Activated naive CD8-positive, alpha-beta T cell treated with anti-CD3 and anti-CD28 coated beads for 36 hours (primary cell): ENCODE measurements around the gene CEP85L. TPM values are rescaled to one million over a fixed set of nuclear protein-coding genes. Genes with fewer than 3 reads are reported as not detected.

Source experiments
- DNase-seq: peaks from one replicate; pipeline ENCODE4 v3.0.0; 2021
- H3K27ac Mint-ChIP-seq: one replicate; pipeline ENCODE4 v1.8.0; 2022; ENCODE audit warnings: mild to moderate bottlenecking, moderate library complexity, mixed read lengths
- H3K27me3 Mint-ChIP-seq: one replicate; pipeline ENCODE4 v1.8.0; 2022; ENCODE audit warnings: mild to moderate bottlenecking, mixed read lengths
- H3K36me3 Mint-ChIP-seq: one replicate; pipeline ENCODE4 v1.8.0; 2021; ENCODE audit warnings: mild to moderate bottlenecking, mixed read lengths
- H3K4me1 Mint-ChIP-seq: one replicate; pipeline ENCODE4 v1.8.0; 2021; ENCODE audit warnings: mixed read lengths
- H3K4me3 Mint-ChIP-seq: one replicate; pipeline ENCODE4 v1.8.0; 2022; ENCODE audit warnings: mild to moderate bottlenecking, moderate library complexity, mixed read lengths
- H3K9me3 Mint-ChIP-seq: one replicate; pipeline ENCODE4 v1.8.0; 2022; ENCODE audit warnings: mixed read lengths
- total RNA-seq, 2 experiments: library from RNA; stranded (reverse); gene quantifications; one replicate each; pipeline ENCODE4 v1.2.3, GENCODE V29; 2021

The CEP85L gene
- total RNA-seq, 2 experiments from 2014 or later, result 34.7 to 41.9 TPM

DNA sequence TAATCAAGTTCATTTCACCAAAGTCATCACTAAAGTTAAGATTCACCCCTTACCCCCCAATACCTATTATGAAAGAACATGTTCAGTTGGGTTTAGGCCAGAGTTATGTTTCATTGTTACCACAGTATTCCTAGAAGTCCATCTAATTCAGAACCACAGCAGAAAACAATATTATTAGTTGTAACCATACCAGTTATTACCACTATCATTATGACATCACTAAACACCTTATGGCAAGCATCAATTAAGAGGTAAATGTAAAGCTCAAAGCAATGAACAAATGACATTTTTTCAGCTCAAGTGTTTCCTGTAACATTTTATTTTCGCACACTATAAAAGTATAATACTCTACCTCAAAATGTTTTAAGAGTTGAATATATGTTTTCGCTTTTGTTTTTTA, 4.4 kb downstream of the CEP85L start:
- Mint-ChIP-seq H3K27ac (no peak overlapping the region), H3K4me3 (no peak overlapping the region), H3K27me3 (no peaks in the 10 kb centered on the region), H3K9me3 (no peaks in the 10 kb centered on the region), H3K36me3 (peaks cover 29% of the 10 kb centered on the region), H3K4me1 (peaks cover 34% of the 10 kb centered on the region)
- no peak for DNase-seq

GRCh38 chr6:118645395-118645794, 6.0 kb downstream of the CEP85L start:
- peaks cover 40% of the 10 kb centered on the region for H3K4me1 Mint-ChIP-seq

DNA sequence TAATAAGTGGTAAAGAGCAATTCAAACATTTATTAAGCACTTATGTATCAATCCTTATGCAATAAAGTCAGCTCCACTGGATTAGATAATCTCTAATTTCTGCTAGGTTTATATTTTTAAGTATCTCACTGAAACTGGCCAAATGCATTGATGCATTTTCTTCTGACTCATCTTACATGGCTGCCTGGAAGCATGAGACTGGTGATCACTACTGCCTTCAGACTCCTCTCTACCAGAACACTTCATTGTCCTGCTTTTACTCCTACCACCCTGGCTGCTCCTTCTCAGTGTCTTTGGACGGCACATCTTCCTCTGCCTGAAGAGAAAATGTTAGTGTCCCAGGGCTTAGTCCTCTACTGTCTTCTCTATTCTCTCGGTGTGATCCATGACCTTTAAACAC, 7.4 kb downstream of the CEP85L start:
- Mint-ChIP-seq H3K36me3 (peaks cover 29% of the 10 kb centered on the region), H3K9me3 (no peaks in the 10 kb centered on the region), H3K27ac (peak overlapping the region; percentile 2), H3K4me3 (no peak overlapping the region), H3K27me3 (no peaks in the 10 kb centered on the region), H3K4me1 (peaks cover 45% of the 10 kb centered on the region)
- no peak for DNase-seq

More at GRCh38 chr6:118645395-118645794, 6.0 kb downstream of the CEP85L start:
- Mint-ChIP-seq H3K9me3 (no peaks in the 10 kb centered on the region), H3K27me3 (no peaks in the 10 kb centered on the region), H3K36me3 (peaks cover 29% of the 10 kb centered on the region), H3K4me3 (no peak overlapping the region), H3K27ac (no peak overlapping the region)
- DNase-seq, result no peak

DNA sequence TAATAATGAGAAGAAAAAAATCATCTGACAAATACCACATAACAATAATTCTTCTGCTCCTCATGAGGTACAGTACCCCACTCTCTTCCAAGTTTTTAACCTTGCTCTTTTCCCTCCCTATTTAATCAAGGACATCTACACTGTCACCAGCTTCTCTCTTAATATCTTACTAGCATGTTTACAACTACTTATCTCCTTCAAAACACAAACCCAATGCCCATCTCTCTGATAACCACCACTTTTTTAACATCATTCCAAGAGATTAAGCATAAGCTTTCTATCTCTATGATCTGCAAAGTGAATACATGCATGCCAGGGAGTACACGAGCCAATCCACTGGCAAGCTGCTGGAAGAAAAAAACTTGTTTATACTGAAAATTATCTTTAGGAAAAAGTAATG, 10.3 kb downstream of the CEP85L start:
- H3K36me3 Mint-ChIP-seq, result peaks cover 28% of the 10 kb centered on the region

DNA sequence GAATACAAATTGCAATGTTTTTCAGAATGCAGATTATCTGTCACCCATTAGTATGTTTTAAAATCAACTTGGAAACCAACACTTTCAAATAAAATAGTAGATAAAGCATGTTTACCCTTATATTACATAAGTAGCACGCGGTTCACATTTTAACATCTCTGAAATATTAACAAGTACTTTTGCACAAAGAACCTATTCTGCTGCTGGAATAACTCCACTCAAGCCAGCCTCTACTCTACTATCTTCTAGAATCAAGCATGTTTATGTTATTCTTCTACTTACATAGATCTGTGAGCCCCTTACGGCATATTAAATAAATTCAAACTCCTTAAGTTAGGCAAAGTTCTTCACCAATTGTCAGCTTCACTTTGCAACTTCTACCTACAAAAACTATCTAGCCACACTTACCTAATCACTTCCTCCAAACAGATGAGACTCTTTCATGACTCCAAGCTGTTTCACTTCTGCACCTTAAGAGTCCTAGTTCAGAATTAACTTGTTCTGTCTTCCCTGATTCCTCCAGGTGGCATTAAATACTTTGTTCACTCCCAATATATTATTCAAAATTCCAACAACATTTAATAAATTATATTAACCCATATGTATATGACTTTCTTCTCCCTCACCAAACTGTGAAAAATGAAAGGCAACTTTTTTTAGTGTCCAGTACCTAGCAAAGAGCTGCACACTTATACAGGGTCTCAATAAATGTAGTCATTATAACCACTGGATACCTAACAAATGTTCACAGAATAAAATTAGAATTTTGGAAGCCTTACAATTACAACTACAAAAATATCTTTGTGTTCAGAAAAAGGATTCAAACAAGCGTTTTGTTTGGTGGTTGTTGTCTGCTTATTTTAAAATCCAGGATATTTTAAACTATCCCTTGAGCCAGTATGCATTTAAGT, 12.1 kb downstream of the CEP85L start:
- Mint-ChIP-seq H3K27ac (no peak overlapping the region), H3K4me3 (no peak overlapping the region), H3K9me3 (no peaks in the 10 kb centered on the region), H3K4me1 (peaks cover 66% of the 10 kb centered on the region), H3K36me3 (peaks cover 20% of the 10 kb centered on the region), H3K27me3 (no peaks in the 10 kb centered on the region)
- no peak for DNase-seq

More for the DNA sequence above, 10.3 kb downstream of the CEP85L start:
- no peak for DNase-seq
- no peaks in the 10 kb centered on the region for H3K27me3 Mint-ChIP-seq
- H3K27ac Mint-ChIP-seq, result peak overlapping the region; percentile 14
- no peaks in the 10 kb centered on the region for H3K9me3 Mint-ChIP-seq
- no peak overlapping the region for H3K4me3 Mint-ChIP-seq
- H3K4me1 Mint-ChIP-seq, result peaks cover 62% of the 10 kb centered on the region

GRCh38 chr6:118638288-118638687, 13.1 kb downstream of the CEP85L start:
- DNase-seq, result no peak
- H3K4me1 Mint-ChIP-seq, result peaks cover 59% of the 10 kb centered on the region
- H3K27ac Mint-ChIP-seq, result no peak overlapping the region
- no peaks in the 10 kb centered on the region for H3K9me3 Mint-ChIP-seq
- no peak overlapping the region for H3K4me3 Mint-ChIP-seq
- no peaks in the 10 kb centered on the region for H3K27me3 Mint-ChIP-seq
- H3K36me3 Mint-ChIP-seq, result peaks cover 19% of the 10 kb centered on the region

GRCh38 chr6:118635909-118636735, 15.3 kb downstream of the CEP85L start:
- no peak overlapping the region for H3K27ac Mint-ChIP-seq
- no peaks in the 10 kb centered on the region for H3K9me3 Mint-ChIP-seq
- no peak for DNase-seq
- no peak overlapping the region for H3K4me3 Mint-ChIP-seq
- H3K27me3 Mint-ChIP-seq, result no peaks in the 10 kb centered on the region
- peaks cover 65% of the 10 kb centered on the region for H3K4me1 Mint-ChIP-seq
- H3K36me3 Mint-ChIP-seq, result peaks cover 37% of the 10 kb centered on the region

GRCh38 chr6:118632359-118632758, 19.0 kb downstream of the CEP85L start:
- H3K4me1 Mint-ChIP-seq, result peaks cover 65% of the 10 kb centered on the region
- DNase-seq, result peak; percentile 21
- no peaks in the 10 kb centered on the region for H3K9me3 Mint-ChIP-seq
- H3K27me3 Mint-ChIP-seq, result no peaks in the 10 kb centered on the region
- H3K36me3 Mint-ChIP-seq, result peaks cover 71% of the 10 kb centered on the region
- no peak overlapping the region for H3K4me3 Mint-ChIP-seq
- peak overlapping the region; percentile 42 for H3K27ac Mint-ChIP-seq

GRCh38 chr6:118630923-118631322, 20.5 kb downstream of the CEP85L start:
- peaks cover 72% of the 10 kb centered on the region for H3K36me3 Mint-ChIP-seq
- H3K27ac Mint-ChIP-seq, result no peak overlapping the region
- no peak for DNase-seq
- H3K4me3 Mint-ChIP-seq, result no peak overlapping the region
- H3K4me1 Mint-ChIP-seq, result peaks cover 58% of the 10 kb centered on the region
- peaks cover 7% of the 10 kb centered on the region for H3K9me3 Mint-ChIP-seq
- H3K27me3 Mint-ChIP-seq, result no peaks in the 10 kb centered on the region

- H3K36me3 Mint-ChIP-seq, result peaks cover 76% of the 10 kb centered on the region
- H3K9me3 Mint-ChIP-seq, result peaks cover 7% of the 10 kb centered on the region
- no peak overlapping the region for H3K4me3 Mint-ChIP-seq
- H3K27ac Mint-ChIP-seq, result no peak overlapping the region
- no peaks in the 10 kb centered on the region for H3K27me3 Mint-ChIP-seq
- H3K4me1 Mint-ChIP-seq, result peaks cover 51% of the 10 kb centered on the region
- DNase-seq, result no peak
These were observed 21.3 kb downstream of the CEP85L start for GRCh38 chr6:118630067-118630466.

DNA sequence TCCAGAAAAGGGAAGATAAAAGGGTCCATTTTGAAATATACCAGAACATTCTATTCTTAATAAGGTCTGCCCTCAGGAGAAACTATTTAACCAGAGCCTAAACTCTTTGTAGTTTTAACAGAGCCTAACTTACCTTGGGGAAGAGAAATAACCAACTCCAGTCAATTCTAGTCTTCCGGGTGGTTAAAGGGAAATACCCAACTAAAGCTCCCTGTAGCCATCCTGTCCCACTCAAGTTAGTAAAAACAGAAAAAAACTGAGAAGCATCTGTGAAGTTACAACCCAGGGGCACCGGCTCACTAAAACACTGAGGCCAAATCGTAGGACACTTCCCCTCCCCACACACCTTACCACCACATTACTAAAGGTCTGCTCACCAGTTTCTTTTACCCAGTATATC, 23.7 kb downstream of the CEP85L start:
- Mint-ChIP-seq H3K4me3 (no peak overlapping the region), H3K4me1 (peaks cover 57% of the 10 kb centered on the region), H3K9me3 (peaks cover 7% of the 10 kb centered on the region), H3K36me3 (peaks cover 83% of the 10 kb centered on the region), H3K27ac (no peak overlapping the region), H3K27me3 (no peaks in the 10 kb centered on the region)
- DNase-seq, result no peak

DNA sequence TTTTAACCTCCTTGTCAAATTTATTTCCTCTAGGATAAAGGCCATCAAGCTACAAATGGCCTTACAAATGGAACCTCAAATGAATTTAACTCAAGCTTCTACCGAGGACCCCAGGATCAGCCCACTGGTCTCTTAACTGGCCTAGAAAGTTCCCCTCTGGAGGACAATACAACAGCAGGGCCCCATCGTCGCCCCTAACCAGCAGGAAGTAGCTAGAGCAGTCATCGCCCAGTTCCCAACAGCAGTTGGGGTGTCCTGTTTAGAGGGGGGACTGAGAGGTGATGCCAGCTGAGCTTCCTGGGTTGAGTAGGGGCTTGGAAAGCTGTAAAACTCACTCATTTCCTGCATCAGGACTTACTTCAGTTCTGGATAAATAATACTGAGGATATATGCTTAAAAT, 25.6 kb downstream of the CEP85L start:
- peaks cover 56% of the 10 kb centered on the region for H3K4me1 Mint-ChIP-seq
- no peaks in the 10 kb centered on the region for H3K27me3 Mint-ChIP-seq
- peaks cover 65% of the 10 kb centered on the region for H3K36me3 Mint-ChIP-seq
- no peak overlapping the region for H3K4me3 Mint-ChIP-seq
- no peak for DNase-seq
- H3K27ac Mint-ChIP-seq, result no peak overlapping the region
- peaks cover 7% of the 10 kb centered on the region for H3K9me3 Mint-ChIP-seq

GRCh38 chr6:118621799-118622470, 29.5 kb downstream of the CEP85L start:
- Mint-ChIP-seq H3K9me3 (peaks cover 7% of the 10 kb centered on the region), H3K4me3 (no peak overlapping the region), H3K36me3 (peaks cover 33% of the 10 kb centered on the region), H3K27ac (peak overlapping the region; percentile 18), H3K4me1 (peaks cover 49% of the 10 kb centered on the region), H3K27me3 (no peaks in the 10 kb centered on the region)
- no peak for DNase-seq

GRCh38 chr6:118620202-118620601, 31.2 kb downstream of the CEP85L start:
- no peak overlapping the region for H3K4me3 Mint-ChIP-seq
- H3K27me3 Mint-ChIP-seq, result no peaks in the 10 kb centered on the region
- no peak for DNase-seq
- H3K9me3 Mint-ChIP-seq, result no peaks in the 10 kb centered on the region
- peaks cover 53% of the 10 kb centered on the region for H3K4me1 Mint-ChIP-seq
- no peak overlapping the region for H3K27ac Mint-ChIP-seq
- peaks cover 19% of the 10 kb centered on the region for H3K36me3 Mint-ChIP-seq
